ENCODE data around the gene SHF.
"Not testable (repeated sequence)": the region's sequence is repeated elsewhere in the genome, so short reads cannot be mapped to it uniquely, and the experiment has no call there.

SHF gene

DNA sequence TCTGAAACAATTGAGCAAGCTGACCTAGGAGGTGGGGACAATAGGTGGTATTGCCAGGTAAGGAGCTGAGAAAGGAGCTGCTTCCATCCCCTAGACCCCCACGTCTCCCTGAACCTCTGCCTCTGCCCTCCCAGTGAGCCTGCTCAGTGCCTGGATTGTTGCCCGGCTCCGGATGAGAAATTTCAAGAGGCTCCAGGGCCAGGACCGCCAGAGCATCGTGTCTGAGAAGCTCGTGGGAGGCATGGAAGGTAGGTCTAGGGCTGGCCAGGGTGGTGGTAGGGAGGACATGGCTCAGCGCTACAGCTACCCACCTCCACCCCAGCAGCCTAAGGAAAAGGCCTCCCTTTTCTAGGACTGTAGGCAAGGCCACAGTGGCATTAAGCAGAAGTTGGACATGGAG, 44.7 kb downstream of the SHF start:
- DNase-seq: no peak

DNA sequence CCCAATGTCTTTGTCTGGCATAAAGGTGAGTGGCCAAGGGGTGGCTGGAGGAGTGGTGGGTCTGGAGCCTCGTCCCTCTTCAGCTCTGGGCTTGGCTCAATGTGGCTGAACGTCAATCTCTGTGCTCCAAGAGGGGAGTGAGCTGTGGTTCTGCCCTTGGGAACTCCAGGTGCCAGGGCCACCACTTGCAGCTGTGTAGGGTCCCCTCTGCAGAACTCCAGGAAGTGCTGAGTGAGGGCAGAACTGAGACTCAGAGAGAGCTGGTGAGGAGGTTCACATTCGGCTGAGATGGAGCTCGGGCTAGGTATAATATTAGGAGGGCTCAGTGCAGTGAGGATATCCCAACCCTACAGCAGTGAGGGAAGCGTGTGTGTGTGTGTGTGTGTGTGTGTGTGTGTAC, 46.4 kb downstream of the SHF start:
- DNase-seq: no peak

DNA sequence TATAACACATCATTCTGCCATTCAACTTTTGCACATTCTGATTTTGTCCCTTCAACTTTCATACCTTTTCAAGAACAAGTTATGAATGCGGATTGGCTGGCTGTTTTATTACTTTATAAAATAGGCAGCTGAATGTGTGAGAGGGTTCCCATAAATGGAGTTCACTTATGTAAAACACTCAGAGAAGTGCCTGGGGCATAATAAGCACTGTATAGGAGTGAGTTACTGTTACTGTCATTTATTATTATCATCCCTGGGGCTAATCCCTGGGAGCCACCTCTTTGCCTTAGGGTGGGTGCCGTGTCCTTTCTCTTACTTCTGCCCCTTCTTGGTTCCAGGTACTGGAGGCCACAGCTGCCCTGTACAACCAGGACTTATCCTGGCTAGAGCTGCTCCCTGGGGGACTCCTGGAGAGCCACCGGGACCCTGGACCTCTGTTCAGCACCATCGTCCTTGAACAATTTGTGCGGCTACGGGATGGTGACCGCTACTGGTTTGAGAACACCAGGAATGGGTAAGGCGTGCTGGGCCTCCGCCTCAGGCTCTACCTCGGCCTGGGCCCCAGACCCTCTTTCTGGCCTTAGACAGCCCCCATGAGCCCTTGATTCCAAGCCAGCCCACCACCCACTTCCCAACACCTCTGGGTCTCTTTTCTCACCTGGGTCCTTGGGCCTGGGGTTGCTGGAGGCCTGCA, 47.1 kb downstream of the SHF start:
- DNase-seq: no peak

DNA sequence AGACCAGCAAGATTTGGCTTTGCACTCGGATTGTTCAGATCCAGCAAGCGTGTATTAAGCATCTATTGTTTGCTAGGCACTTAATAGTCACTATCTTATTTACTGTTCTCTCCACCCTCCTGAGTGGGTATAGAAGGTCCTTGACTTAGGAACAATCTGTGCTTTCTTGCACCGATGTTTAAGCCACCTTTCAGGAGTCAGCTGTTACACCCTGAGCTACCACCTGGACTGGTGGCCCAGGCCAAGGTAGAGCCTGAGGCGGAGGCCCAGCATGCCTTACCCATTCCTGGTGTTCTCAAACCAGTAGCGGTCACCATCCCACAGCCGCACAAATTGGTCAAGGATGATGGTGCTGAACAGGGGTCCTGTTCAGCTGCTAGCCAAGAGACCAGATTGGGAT, 48.0 kb downstream of the SHF start:
- DNase-seq: no peak

DNA sequence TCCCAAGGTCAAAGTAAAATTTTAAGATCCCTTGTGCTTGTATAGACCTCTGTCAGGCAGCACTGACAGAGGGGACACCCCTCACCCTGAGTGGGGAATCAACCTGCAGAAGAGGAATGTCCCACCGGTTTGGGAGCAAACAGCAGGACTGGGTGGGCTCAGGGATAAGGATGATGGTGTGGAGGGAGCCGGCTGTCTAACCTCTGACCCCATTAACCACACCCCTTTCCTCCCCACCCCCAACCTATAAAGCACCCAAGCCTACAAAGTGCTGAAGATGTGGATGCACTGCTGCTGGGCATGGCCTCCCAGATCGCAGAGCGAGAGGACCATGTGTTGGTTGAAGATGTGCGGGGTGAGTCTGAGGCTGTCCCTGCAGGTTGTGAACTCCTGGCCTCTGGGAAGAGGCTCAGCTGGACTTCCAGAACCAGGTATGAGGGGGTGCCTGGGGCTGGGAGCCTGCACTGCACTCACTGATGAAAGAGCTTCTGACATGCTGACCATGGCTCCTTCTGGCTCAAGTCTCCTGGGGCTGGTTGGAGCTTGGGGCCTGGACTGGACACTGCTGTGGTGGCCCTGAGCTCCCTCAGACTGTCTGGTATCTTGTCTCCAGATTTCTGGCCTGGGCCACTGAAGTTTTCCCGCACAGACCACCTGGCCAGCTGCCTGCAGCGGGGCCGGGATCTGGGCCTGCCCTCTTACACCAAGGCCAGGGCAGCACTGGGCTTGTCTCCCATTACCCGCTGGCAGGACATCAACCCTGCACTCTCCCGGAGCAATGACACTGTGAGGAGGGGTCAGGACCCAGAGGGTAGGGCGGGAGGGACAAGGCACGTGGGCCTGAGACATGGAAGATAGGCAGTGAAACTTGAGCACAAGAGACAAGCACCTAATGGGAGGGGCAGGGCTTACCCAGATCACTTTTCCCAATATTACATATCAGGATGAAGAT, 48.7 kb downstream of the SHF start:
- no peak for DNase-seq

DNA sequence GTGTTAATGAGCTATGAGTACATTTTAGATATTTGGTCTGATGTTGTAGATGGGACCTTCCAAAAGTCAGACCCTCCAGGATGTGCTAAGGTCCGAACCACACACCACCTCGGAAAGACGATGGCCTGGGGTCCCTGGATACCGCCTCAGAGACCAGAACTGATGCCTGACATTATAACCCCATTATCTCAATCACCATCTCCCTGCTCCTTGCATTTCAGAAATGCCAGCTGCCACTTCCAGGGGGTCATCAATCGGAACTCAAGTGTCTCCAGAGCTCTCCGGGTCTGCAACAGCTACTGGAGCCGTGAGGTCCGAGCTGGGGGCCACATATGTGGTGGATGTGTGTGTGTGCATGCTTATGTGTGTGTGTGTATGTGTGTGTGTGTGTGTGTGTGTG, 50.1 kb downstream of the SHF start:
- no peak for DNase-seq

DNA sequence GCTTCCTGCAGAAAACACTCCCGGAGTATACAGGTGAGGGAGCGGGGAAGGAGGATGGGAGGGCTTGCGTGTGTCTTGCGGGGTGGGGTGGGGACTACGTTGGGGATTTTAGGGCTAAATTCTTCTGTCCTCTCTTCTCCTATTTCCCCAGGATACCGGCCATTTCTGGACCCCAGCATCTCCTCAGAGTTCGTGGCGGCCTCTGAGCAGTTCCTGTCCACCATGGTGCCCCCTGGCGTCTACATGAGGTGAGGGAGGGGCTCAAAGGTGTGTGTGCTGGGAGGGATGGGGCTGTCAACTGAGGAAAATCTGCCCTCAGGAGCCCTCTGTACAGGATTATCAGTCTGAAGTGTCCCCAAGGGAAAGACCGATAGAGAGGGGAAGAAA, 51.4 kb downstream of the SHF start:
- no peak for DNase-seq

DNA sequence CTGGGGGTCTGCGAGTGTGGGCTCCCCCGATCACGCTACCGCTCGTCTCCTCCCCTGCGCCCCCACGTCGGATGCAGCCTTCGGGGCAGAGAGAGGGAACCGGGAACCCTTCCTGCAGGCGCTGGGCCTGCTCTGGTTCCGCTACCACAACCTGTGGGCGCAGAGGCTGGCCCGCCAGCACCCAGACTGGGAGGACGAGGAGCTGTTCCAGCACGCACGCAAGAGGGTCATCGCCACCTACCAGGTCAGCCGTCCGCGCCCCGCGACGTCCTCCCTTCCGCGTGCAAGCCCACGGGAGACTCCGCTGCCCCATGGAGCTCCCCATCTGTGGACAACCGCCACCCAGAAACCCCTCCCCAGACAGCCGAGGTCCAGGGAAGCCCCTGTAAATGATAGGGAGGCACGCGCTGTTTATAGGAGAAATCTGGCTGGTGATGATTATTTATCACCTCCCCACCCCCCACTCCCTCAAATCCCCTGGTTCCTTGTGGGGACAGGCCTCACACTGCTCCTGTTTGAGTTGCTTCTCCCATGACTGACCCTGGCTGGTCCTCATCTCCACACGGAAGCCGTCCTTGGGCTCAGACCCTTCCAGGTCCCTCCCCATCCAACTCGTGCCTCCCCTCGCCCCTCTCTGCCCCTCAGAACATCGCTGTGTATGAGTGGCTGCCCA, 51.9 kb downstream of the SHF start:
- DNase-seq: not testable (repeated sequence)

DNA sequence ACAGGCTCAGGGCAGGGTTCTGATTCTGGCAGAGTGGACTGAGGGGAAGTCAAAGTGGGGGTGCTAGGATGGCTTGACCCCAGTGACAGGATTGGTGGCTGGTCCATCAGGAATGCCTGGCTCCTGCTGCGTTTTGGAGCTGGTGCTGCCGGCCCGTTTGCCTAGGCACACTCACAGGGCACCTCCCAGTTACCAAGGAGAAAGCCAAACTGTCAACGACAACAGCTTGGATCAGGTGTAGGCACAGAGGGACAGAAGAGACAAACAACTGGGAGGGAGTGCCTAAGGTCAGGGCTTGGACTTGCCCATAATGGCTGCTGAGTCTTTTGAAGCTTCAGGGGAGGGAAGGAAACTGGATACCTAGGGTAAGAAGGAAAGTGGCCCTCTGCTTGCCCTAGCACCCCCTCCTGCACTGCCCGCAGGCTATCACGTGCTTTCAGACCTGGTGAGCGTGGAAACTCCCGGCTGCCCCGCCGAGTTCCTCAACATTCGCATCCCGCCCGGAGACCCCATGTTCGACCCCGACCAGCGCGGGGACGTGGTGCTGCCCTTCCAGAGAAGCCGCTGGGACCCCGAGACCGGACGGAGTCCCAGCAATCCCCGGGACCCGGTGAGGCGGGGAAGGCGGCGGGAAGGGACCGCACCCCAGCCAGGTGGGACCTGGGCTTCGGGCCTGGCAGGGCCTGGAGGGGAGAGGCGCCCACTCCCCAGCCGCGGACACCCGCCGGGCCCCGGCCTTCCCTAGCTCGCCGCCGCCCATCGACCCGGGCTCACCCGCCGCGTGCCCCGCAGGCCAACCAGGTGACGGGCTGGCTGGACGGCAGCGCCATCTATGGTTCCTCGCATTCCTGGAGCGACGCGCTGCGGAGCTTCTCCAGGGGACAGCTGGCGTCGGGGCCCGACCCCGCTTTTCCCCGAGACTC, 52.8 kb downstream of the SHF start:
- no peak for DNase-seq

DNA sequence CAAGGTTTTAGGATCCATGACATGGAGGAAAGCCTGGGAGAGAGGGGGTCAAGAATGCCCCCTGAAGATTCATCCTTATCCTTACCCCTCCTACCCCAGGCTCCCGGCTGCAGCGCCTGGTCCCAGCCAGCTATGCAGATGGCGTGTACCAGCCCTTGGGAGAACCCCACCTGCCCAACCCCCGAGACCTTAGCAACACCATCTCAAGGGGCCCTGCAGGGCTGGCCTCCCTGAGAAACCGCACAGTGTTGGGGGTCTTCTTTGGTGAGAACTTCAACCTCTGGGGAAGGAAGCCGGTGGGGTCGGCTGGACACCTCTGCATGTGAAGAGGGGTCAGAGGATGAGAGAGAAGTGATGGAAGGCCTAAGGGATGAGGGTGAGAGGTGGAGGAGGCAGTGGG, 53.7 kb downstream of the SHF start:
- DNase-seq: no peak

DNA sequence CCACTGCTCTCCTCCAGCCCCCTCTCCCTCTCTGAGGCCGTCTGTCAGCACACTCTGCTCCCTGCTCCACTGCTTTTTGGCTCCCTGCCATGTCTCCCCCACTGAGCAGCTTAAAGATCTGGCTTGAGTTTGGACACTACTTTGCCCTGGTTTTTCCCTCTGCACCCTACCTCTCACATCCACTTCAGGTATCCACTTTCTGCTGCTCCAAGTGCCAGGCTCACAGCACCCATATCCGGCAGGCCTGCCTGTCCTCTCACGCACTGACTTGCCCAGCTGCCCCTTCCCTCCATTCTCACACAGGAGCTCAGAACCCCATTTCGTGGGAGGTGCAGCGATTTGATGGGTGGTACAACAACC, 54.2 kb downstream of the SHF start:
- DNase-seq: peak; percentile 1

DNA sequence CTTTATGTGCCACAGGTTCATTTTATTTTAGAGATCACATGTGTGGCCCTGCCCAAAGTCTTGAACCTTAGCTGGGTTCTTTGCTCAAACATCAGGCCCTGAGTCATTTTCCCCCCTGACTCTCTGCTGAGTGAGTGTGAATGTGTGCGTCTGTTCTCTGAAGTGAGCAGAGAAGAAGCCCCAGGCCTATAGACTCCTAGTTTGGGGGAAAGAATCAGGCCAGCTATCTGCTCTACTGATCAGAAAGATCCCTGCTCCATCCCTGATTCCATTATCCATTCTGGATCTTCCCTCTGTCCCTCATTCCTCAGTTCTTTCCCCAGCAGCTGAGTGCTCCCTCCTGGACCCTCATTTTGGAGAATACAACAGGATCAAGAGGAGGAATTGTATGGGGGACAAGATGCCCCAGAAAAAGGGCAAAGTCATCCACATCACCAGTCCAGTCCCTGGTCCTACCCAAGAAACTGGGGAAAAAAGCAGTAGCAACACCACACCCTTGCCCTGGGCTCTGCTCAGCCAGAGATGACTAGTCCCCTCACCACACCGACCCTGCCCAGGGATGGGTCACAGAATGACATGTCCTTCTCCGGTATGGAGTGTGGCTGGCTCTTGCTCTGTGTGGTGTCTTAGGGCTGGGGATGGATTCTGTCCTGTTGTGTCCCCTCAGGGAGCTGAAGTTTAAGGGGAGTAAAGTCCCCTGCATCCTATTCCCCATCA, 54.8 kb downstream of the SHF start:
- DNase-seq: no peak

DNA sequence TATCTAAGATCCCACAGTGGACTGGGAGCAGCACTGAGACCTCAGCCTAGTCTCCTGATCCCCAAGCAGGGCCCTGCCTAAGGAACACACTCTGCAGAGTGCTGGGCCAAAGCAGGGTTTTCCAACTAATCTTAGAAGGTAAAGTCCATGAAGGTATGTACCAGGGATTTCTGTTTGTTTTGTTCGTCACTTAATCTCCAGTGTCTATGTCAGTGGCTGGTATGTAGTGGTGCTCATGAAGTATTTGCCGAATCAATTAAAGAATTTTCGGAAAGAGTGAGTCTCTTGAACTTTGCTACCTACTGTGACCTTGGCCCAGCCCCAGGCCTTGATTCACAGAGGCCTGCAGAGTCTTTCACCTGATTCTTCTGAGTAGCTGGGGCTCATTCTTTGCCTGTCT, 56.3 kb downstream of the SHF start:
- DNase-seq: no peak

DNA sequence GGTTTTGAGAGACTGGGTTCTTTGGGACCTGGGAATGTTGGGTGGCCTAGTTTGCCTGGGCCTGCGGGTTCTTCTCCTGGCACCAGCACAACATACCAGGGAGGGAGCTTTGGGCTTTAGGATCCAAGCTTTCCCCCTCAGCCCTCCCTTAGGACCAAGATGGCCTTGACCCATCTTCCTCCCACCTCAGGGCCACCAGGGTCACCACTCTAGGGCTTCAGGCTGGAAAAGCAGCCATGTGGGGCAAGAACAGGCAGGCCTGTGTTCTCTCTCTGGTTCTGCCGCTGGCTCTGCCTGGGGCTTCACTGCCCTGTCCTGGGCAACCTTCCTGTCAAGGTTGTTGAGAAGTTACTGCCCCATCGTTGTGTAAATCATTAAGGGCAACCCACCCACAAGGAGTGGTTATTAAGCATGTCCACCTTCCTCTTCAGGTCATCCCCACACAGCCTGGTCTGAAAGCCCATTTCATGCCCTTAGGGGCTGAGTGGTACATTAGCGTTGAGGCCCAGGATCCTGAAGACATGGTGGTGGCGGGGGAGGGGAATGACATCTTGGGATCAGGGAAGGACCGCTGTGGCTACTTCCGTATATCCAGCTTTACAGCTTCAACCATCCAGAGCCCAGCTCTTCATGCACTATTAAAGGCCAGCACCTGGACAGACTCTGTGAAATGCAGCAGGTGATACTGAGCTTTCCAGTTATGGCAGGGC, 57.3 kb downstream of the SHF start:
- DNase-seq: no peak

DNA sequence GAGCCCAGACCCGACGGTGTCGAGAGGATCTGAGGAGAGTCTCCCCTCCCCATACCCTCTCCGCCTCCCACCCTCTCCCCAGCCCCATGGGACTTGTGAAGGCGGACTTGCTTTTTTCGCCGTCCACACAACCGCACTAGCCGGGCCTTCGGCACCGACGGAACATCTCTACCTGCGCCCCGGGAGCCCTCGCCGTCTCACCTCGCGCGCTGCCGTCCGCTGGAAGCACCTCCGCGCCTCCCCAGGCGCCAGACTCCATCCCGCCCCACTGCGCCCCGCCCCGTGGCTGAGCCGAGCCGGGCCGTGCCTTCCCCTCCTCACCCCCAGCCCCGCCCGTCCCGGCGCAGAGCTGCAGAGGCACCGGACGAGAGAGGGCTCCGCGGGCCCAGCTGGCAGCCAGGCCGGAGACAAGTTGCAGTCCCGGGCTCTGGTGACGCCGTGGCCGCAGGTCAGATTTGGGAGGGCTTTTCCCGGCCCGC, 58.1 kb downstream of the SHF start, which contains the start of the genes DUOX1 and DUOXA1:
DUOX1 (plus strand) TSS at position 344 of the 479 bp plus-strand sequence. CDS start 1,973 bp downstream, outside the sequence.
DUOXA1 (minus strand) TSS at position 229 of the 479 bp plus-strand sequence. CDS start 6,865 bp downstream, outside the sequence.
- no peak for DNase-seq

DNA sequence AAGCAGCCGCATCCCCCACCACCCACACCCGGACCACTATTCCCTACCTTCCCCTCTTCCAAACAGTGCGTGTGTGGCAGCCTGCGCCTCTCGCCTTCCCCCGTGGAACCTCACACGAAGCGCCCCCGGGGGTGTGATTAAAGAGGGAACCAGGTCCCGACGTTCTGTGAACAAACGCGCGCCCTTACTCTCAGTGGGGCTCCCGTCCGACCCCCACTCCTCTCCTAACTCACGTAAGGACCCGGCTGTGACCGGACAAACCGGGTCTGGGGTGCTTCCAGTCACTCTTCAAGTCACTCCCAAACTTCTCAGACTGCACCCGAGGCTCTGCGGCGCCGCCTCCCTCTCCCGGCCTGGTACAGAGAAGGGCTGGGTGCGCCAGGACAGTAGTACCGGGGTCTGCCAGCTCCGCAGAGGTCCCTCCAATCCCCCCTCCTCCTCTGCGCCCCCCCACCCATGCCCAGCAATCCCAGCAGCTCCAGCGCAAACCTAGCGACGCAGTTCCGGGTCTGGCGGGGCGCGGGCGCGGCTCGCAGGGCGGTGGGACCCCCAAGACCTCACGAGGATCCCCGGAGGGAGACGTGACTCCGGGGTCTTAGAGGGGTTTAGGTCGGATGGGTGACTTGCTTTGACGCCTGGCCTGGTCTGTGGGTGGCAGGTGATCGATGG, 58.7 kb downstream of the SHF start:
- DNase-seq: no peak

DNA sequence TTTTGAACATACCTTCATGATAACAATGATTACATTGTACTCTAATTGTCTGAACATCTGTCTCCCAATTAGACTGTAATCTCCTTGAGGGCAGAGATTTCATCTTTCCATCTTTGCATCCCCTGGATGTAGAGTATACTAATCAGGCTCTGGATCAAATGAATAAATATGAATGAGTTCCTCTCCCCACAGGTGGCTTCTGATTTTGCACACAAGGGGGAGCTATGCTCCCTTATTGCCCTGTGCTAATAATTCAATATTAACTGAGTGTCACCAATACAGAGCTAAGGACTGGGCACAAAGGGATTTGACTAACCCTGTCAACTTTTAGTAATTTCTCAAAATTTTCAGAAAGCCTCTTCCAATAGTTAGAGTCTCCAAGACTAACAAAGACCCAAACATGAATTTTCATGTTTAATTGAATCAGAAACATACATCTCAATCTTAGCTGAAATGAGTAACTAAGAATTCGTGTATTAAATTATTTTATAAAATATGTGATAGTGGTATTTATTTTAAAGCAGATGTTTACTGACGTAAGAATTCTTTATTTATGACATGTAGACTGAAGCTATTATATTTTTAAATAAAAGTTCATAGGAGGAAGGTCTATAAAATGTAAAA, 61.1 kb downstream of the SHF start:
- DNase-seq: no peak

DNA sequence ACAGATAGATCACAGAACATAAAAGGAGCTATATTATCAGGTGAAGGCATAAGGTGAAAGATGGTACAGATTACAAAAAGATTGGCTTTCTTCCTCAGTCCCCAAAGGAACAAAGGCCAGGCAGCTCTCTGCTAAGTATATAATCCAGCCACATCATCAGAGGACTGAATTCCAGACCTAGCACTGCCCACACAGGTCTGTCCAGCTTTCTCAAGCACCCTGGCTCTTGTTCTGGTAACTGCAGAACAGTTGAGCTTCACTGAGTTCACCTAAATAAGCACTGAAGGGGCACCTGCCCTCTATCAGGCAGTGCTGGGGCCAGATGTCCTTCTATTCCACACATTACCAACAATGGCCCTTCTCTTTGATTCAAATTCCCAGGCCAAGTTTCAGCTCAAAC, 64.4 kb downstream of the SHF start:
- DNase-seq: no peak

DNA sequence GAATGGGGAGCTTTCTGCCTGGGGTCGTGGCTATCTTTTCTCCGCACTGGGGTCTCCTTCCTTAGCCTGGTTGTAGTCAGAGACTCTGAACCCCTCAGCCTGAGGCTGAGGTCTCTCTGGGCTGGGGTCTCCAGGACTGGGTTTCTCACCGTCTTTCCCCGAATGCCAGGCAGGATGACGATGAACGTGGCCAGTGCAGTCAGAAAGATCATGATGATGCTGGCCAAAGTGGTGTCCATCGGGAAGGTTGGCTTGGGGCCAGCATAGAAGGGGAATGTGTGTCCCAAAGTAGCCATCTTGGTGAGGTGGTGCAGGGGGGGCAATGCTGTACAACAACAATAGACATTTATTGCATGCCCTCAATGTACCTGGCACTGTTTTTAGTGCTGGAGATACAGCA, 65.0 kb downstream of the SHF start:
- DNase-seq: no peak
